ENCODE measurements around the gene RFX3.

RFX3 gene

GRCh38 chr9:3191715-3192114, 334.1 kb downstream of the RFX3 start:
- peak; percentile 5 for DNase-seq

DNA sequence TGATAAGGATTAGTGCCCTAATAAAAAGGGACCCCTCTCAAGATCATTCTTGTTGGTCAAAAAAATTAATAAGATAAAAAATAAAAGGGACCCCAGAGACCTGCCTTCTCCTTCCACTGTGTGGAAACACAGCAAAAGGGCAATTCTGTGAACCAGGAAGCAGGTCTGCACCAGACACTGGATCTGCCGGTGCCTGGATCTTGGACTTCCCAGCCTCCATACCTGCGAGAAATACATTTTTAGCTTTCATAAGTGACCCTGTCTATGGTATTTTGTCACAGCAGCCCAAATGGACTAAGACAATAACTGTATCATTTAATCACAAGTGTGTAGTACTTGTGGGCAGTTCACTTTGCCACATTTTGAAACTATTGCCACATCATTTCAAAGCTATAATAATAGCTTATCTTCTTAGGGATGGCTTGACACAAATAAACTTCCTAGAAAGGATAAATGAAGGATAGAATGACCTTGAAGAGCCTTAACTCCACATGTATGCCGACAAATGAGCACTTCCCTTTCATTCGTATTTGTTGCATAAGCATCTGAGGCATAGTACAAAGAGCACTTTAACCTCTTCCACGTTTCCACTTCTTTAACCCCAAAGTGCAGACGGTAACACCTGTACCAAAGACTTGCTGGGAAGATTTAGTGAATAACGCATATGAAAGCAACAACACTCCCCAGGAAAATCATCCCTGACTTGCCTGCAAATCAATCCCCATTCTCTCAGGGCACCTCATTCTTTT, 336.5 kb downstream of the RFX3 start:
- no peak for DNase-seq

DNA sequence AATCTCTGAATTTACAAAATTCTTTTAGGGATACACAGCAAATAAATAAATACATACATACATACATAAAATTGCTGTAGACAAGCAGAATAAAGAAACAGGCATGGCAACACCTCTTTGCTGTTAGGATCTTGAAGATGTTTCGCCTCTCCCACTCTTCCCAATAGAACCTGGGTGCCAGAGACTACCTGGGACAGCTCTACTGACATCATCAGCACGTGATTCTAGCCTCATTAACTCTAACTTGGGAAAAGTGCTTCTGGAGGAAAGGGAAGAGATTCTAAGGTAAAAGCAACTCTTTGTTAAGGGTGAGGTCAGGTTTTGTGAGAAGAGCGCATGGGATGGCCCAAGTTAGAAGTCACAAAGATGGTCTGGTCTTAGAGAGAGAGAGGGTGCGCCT, 339.1 kb downstream of the RFX3 start:
- DNase-seq = no peak

DNA sequence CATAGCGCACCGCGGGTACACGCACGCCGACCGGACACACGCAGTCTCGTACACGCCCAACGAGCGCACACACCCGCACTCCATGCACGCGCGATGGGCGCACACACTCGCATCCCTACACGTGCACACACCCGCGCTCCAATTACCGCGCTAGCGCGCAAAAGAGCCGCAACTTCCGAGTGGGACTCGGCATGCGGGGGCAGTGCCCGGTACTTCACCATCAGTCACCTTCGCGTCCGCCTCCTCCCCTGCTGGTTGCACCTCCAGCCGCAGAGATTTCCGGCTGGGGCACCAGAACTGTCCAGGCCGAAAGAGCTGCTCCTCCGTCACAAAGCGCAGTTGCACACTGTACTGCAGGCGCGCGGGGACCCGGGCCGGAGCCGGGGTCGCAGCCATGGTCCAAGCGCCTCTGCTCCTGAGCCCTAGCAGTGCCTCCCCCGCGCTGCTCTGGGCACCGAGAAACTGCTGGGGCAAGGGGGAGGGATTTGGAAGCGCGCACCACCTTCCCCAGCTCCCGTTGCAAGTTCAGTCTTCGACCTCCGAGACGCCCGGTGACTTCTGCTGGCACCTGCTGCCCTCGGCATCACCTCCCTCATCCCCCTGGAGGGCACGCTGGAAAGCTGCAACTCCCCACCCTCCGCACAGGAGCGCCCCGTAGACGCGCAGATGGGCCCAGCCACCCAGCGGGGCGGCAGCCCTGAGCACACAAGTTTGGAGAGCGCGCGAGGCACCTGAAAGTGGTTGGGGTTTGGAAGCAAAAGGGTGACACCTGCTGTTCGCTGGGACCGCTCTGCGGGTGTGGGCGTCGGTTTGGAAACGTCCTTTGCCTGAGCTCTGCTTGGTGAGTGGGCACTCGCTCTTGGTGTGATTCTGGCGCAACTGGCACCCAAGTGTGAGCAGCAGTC, 344.5 kb downstream of the RFX3 start:
- peak; percentile 80 for DNase-seq

DNA sequence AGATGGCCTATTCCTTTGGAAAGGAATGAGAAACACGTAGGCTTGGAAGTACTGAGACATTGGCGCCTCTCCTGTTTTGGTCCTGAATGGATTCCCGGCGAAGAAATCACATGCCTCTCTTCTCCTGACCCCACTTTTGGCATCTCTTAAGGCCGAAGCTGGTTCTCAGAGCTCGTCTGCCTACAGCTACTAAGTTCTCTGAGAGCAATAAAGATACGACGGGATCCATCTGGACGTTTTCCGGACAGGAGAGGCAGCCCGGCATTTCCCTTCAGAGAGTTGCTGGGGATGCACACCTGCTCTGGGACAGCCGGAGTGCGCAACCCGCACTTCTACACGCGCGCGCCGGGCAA, 345.1 kb downstream of the RFX3 start:
- no peak for DNase-seq

- DNase-seq = no peak
Observed at GRCh38 chr9:3179711-3180110, 346.1 kb downstream of the RFX3 start.

- DNase-seq = no peak
Observed at GRCh38 chr9:3177936-3178335, 347.9 kb downstream of the RFX3 start.

DNA sequence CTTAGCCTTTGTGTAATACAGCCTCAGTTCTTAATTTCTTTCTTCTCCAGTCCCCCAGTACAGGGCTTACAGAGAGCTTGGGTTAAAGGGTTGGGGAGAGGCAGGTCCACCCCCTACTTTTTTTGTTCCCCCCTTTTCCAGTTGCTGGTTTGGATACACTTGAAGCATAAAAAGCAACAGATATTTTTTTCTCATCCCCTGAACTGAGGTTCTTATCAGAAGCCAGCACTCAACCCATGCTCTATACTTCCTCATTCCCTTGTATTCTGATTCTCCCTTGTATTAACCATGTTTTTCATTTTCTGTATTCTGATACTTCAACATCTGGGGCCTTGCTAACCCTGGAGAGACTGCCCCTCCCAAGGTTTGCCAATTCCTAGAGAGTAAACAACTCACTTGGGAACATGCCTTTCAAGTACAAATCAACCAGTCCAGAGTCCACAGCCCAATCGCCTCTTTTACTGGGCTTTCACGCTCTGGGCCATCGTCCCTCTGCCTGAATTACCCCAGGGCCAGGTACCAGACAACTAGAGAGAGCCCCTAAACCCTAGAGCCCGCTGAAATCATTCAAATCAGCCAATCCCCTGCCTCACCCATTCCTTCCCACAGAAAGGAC, 348.5 kb downstream of the RFX3 start:
- DNase-seq = no peak

DNA sequence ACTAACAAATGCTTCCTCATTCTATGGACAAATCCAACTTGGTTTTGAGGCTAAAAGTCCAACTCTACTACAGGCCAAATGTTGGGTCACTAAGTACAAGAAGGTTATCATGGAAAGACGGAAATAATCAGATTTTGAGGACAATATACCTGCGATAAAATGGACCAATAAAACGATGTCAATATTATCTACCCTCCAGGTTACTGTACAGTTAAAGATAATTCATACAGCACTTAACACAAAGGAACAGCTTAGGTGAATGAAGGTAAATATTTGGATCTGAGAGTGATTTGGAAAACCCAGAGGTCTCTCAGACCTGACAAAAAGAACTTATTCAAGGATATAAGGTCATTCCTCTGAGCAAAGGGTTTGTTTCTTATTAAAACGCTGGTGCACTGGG, 352.4 kb downstream of the RFX3 start:
- DNase-seq = no peak

DNA sequence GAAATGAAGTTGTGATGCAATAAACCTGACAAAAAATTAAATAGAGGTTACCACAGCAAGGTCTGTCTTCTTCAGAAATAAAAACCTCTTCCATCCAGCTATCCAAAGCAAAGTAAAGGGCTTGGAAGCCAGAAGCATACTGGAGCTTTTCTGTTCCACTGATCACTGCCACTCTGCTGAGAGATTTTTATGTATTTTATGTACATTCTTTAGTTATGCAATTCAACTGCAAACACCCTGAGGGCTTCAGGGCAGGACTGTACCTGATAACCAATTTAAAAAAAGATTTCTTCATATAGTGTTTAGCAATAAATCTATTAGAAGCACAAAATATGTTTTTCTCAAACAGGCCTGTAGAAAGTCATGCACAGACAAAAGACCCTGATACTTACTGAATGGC, 355.0 kb downstream of the RFX3 start:
- DNase-seq = no peak

Measured in NCI-H1105 (cell line).